Kidney (tissue), 14 donors: Measurements from ENCODE around the gene NRXN3. TPM values are rescaled to one million over a fixed set of nuclear protein-coding genes. Genes with fewer than 3 reads are reported as not detected.

Source experiments
- DNase-seq, 5 donors: peaks; one replicate each; pipeline ENCODE4 v3.0.0-alpha.2; 2013 to 2020
- FAIRE-seq: peaks from 2 replicates; lab custom pipeline; 2012; peaks lifted over from hg19 to GRCh38; lab: Jason Lieb, UNC
- H3K27ac ChIP-seq, 2 donors: one replicate each; pipeline ENCODE4 v1.7.0; 2013; ENCODE audit warnings: low read depth in 2 of 2, low read length in 2 of 2, inconsistent platforms in 1 of 2
- H3K27me3 ChIP-seq: one replicate; pipeline ENCODE4 v1.7.1; 2013; ENCODE audit warnings: low read length, inconsistent platforms; ENCODE audit not compliant: control insufficient read depth, insufficient read depth
- H3K36me3 ChIP-seq, 3 donors: one replicate each; pipeline versions ENCODE4 v1.7.0 to v1.7.1; 2013; ENCODE audit warnings: low read length in 3 of 3, control low read depth in 1 of 3, inconsistent platforms in 1 of 3; ENCODE audit not compliant: insufficient read depth in 3 of 3, control insufficient read depth in 2 of 3
- H3K4me1 ChIP-seq, 3 donors: one replicate each; pipeline versions ENCODE4 v1.7.0 to v1.7.1; 2013; ENCODE audit warnings: low read length in 3 of 3, inconsistent platforms in 1 of 3, low read depth in 1 of 3; ENCODE audit not compliant: control insufficient read depth in 2 of 3, insufficient read depth in 2 of 3
- H3K4me3 ChIP-seq, 3 donors: one replicate each; pipeline versions ENCODE4 v1.7.0 to v1.8.1; 2013; ENCODE audit warnings: low read length in 3 of 3, control low read depth in 1 of 3, inconsistent platforms in 1 of 3
- H3K9ac ChIP-seq, 3 donors: one replicate each; pipeline versions ENCODE4 v1.7.0 to v1.7.1; 2013; ENCODE audit warnings: low read length in 3 of 3, control low read depth in 1 of 3, inconsistent platforms in 1 of 3
- H3K9me3 ChIP-seq, 3 donors: one replicate each; pipeline versions ENCODE4 v1.7.0 to v1.7.1; 2013; ENCODE audit warnings: low read length in 3 of 3, control low read depth in 1 of 3, inconsistent platforms in 1 of 3; ENCODE audit not compliant: control insufficient read depth in 2 of 3, insufficient read depth in 1 of 3
- CTCF ChIP-seq: IDR thresholded peaks from 3 replicates; pipeline ENCODE4 v1.5.1; 2012; ENCODE audit warnings: mild to moderate bottlenecking, moderate library complexity, borderline replicate concordance; ENCODE audit not compliant: insufficient read depth; ENCODE audit errors: extremely low read depth
- intact Hi-C: fragments of 100-400 bp; cut with DNase I; formaldehyde crosslinking; loops from one replicate; pipeline ENCODE4 v1.11.1; 2022
- polyA plus RNA-seq: library from polyadenylated mRNA; stranded (reverse); fragments of 350-450 nt; fragmentation: Illumina TruSeq; extraction: RNeasy Lipid Tissue Mini Kit (QIAGEN cat#74804); gene quantifications from one replicate; pipeline ENCODE4 v1.2.3, GENCODE V29; 2014; ENCODE audit warnings: low read depth, low replicate concordance; ENCODE audit not compliant: insufficient read depth
- total RNA-seq: library from RNA; stranded (reverse); fragmentation: NEBNext Ultra II Directional; extraction: Animal tissue kit (Norgen Biotek cat#: 25700); gene quantifications from one replicate; pipeline ENCODE4 v1.2.1, GENCODE V29; 2021
- donor health status: control.
- donor health status: control.
- donor health status: control.
- donor health status: control.
- donor health status: control.
- donor health status: DM: yes; HTN: yes; CAD: no.
- donor health status: Normal renal cell carcinoma (clear cell type).

Gene NRXN3
- total and polyA plus RNA-seq, 2 donors from 2014 or later = 1.5 to 2.4 TPM

- Histone ChIP-seq H3K4me3 (no peak overlapping the region), H3K27ac (no peak overlapping the region), H3K4me1 (peaks cover 0 to 7% (median 5%) of the 10 kb centered on the region in 3 donors), H3K9me3 (no peaks in the 10 kb centered on the region), H3K36me3 (no peaks in the 10 kb centered on the region), H3K9ac (no peak overlapping the region), H3K27me3 (no peaks in the 10 kb centered on the region)
- intact Hi-C loops = no loop called here
- FAIRE-seq = no peak
- DNase-seq = no peak
- no peak for TF ChIP-seq CTCF
These were observed 1114.4 kb downstream of the NRXN3 start for GRCh38 chr14:79284621-79285020.

GRCh38 chr14:79285263-79285662, 1115.1 kb downstream of the NRXN3 start:
- H3K27me3 ChIP-seq = no peaks in the 10 kb centered on the region
- TF ChIP-seq CTCF = no peak
- H3K4me1 ChIP-seq = peaks cover 0 to 5% (median 2%) of the 10 kb centered on the region in 3 donors
- H3K9ac ChIP-seq = no peak overlapping the region
- intact Hi-C loops = no loop called here
- no peak for DNase-seq
- H3K4me3 ChIP-seq = no peak overlapping the region
- no peak for FAIRE-seq
- H3K27ac ChIP-seq = no peak overlapping the region
- no peaks in the 10 kb centered on the region for H3K36me3 ChIP-seq
- H3K9me3 ChIP-seq = no peaks in the 10 kb centered on the region

DNA sequence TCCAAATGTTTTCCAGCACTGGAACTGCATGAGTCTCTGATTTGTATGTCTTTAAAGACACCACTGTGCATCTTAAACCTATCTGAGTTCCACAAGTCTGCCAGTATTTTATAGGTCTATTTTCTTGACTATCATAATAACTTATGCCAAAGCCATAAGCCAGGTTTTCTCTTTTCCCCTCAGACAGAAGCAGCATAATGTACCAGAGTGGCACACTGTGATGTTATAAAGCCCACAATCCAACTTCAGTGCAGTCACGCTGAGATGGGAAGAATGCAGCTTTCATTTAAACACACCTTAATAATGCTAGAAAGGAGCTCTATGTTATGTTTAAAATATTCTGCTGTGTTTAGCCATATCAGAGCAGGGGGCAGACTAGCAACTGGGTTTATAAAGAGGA, 1117.8 kb downstream of the NRXN3 start:
- no peak overlapping the region for H3K9ac ChIP-seq
- FAIRE-seq = no peak
- no peak overlapping the region for H3K27ac ChIP-seq
- no peak for DNase-seq
- TF ChIP-seq CTCF = no peak
- H3K9me3 ChIP-seq = no peaks in the 10 kb centered on the region
- no peaks in the 10 kb centered on the region for H3K4me1 ChIP-seq
- intact Hi-C loops = no loop called here
- no peaks in the 10 kb centered on the region for H3K27me3 ChIP-seq
- H3K36me3 ChIP-seq = no peaks in the 10 kb centered on the region
- no peak overlapping the region for H3K4me3 ChIP-seq
